HL-60/S4 treated with phorbol 12-myristate 13-acetate at 8.2 ng/mL for 4 days and 3 days (cell line): Measurements from ENCODE around the gene ATP2C1.
"Not testable (repeated sequence)": the region's sequence is repeated elsewhere in the genome, so short reads cannot be mapped to it uniquely, and the experiment has no call there.

Experiments
- in situ Hi-C: fragments of 300-500 bp; cut with MboI; formaldehyde crosslinking; loops from 2 replicates; pipeline ENCODE4 v1.15.0; 2022; ENCODE audit warnings: low sequenced_read_pairs

The ATP2C1 gene

DNA sequence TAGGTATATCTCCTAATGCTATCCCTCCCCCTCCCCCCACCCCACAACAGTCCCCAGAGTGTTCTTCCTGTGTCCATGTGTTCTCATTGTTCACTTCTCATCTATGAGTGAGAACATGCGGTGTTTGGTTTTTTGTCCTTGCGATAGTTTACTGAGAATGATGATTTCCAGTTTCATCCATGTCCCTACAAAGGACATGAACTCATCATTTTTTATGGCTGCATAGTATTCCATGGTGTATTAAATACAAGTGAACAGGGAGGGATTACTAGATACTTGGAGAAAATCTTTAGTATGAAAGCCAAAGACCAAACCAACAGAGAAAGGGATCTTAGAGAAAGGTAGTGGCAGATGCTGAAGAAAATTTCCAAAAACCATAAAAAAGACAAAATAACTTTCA, 78.7 kb downstream of the ATP2C1 start:
- in situ Hi-C loops: not testable (repeated sequence)

GRCh38 chr3:130973406-130973805, 79.5 kb downstream of the ATP2C1 start:
- in situ Hi-C loops: no loop called here

- in situ Hi-C loops: no loop called here
Measured at GRCh38 chr3:130974201-130974600, 80.3 kb downstream of the ATP2C1 start.

DNA sequence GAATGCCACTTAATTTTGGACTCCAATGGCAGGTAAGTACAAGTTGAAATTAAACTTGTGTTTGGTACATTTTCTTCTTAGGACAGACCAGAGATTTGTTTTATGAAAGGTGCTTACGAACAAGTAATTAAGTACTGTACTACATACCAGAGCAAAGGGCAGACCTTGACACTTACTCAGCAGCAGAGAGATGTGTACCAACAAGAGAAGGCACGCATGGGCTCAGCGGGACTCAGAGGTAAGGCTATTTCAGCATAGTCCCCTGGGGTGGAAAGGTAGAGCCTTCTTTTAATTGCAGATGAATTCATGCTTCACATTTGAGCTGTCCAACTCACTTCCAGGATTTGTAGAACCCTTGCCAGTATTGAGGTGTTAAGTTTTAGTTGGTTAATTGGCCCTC, 81.4 kb downstream of the ATP2C1 start:
- in situ Hi-C loops: no loop called here

DNA sequence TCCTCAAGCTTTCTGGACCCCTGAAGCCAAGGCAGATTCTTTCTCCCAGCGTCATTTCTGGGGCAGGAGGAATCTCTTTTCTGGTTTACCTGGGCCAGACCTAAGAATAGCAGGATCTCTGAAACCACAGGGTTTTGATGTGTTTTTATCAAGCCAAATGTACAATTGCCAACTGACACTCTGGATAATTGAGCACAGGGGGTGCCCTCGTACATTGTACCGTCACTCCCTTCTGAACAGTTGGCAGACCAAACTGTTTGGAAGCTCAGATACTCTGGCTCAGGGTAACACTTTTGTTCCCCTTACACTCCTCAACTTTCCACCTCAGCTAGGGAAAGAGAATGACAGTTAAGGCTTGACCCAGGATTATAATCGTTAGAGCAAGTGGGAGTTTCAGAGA, 82.8 kb downstream of the ATP2C1 start:
- in situ Hi-C loops: no loop called here

- in situ Hi-C loops: no loop called here
Measured at GRCh38 chr3:130979117-130979516, 85.2 kb downstream of the ATP2C1 start.

GRCh38 chr3:130981469-130981868, 87.6 kb downstream of the ATP2C1 start:
- in situ Hi-C loops: no loop called here

GRCh38 chr3:130990282-130990681, 96.4 kb downstream of the ATP2C1 start:
- in situ Hi-C loops: no loop called here

GRCh38 chr3:130991126-130991525, 97.2 kb downstream of the ATP2C1 start:
- in situ Hi-C loops: no loop called here

- in situ Hi-C loops: no loop called here
Measured at GRCh38 chr3:130992344-130992743, 98.5 kb downstream of the ATP2C1 start.

DNA sequence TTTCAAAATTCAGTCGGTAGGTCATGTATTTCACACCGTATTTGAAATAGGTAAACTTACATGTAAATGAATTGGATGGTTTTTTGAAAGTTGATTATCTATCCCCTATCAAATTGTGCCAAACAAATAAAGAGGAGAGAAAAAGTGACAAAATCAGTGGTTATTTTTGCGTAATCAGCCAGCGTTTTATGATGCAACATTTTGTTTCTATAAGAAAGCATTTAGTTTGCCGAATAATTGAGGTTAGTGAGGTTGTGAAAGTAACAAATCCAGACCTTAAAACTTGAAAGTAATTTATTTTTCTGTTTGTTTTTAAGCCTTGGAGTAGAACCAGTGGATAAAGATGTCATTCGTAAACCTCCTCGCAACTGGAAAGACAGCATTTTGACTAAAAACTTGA, 103.4 kb downstream of the ATP2C1 start:
- in situ Hi-C loops: no loop called here

DNA sequence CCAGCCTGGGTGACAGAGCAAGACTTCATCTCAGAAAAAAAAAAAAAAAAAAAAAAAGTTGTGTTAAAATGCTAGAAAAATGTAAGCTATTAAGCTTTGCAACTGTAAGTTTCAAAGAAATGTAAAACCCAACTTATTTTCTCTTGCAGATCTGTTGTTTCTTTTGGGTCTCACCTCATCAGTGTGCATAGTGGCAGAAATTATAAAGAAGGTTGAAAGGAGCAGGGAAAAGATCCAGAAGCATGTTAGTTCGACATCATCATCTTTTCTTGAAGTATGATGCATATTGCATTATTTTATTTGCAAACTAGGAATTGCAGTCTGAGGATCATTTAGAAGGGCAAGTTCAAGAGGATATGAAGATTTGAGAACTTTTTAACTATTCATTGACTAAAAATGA, 107.2 kb downstream of the ATP2C1 start:
- in situ Hi-C loops: no loop called here

DNA sequence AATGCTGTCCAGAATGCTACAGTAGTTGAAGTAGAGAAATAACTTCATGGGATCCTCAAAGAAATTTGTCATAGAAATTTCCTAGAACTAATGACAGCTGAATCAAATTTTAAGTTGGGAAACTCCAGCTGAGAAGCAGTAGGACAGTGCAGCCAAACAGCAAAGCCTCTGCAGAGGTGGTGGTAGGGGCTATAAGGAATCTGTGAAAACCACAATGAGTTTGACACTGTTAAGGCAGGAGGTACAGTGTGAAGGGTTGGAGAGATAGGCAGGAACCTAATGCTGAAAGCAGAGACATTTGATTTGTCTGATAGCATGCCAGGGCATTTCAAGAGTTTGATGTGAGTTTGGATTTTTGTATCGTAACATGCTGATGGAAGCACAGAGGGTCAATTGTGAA, 110.7 kb downstream of the ATP2C1 start:
- in situ Hi-C loops: no loop called here

GRCh38 chr3:131007256-131007655, 113.4 kb downstream of the ATP2C1 start:
- in situ Hi-C loops: no loop called here

DNA sequence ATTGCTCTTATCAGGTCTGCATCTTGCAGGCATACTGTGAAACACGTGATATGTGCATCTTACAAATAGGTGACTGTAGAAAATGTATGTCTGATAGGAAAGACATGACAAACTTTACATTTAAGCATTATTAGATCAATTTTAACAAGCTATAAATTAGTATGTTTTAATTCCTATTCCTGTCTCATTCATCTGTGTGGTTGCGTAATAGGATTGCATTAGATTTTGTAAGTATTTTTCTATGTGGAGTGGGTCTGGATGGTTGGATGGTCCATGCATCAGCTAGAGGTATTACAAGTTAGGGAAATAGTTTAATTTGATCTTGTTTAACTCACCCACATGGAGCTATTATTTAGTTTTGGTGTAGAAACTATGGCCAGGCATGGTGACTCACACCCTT, 113.9 kb downstream of the ATP2C1 start:
- in situ Hi-C loops: no loop called here

- in situ Hi-C loops: no loop called here
Measured at GRCh38 chr3:131008326-131008725, 114.4 kb downstream of the ATP2C1 start.

DNA sequence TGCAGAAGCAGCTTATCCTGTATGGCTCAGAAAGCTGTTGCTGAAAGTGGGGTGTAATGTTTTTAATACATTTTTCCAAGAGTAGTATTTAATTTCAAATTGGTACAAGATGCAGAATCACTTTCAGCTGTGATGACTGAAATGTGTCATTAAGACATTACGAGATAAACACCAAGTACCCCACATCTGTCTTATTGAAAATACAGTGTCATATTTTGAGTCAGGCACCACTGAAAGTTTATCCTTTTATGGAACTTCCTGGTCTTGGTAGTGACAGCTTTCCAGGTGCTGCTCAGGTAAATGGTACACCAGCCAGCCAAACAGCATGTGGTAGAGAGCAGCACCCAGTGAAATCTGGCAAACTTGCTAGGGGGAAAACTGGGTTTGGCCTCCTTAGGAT, 115.8 kb downstream of the ATP2C1 start:
- in situ Hi-C loops: no loop called here

DNA sequence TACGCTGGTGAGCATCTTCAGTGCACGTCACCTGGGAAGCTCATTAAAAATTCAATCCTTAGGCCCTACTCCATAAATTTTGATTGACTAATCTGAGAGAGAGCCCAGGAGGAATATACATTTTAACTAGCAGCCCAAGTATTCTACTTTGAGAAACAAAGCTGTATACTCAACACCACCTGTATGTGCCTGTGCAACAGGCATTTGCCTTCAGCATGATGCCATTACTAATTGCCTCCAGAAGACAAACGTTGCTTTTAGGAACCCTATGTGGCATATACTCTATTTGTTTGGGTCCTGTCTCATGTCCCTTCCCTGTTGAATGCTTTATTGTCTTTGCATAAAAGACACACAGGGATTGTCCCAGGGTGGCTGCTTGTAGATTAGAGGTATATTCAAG, 125.1 kb downstream of the ATP2C1 start:
- in situ Hi-C loops: no loop called here

- in situ Hi-C loops: no loop called here
Measured at GRCh38 chr3:131020122-131020693, 126.3 kb downstream of the ATP2C1 start.

DNA sequence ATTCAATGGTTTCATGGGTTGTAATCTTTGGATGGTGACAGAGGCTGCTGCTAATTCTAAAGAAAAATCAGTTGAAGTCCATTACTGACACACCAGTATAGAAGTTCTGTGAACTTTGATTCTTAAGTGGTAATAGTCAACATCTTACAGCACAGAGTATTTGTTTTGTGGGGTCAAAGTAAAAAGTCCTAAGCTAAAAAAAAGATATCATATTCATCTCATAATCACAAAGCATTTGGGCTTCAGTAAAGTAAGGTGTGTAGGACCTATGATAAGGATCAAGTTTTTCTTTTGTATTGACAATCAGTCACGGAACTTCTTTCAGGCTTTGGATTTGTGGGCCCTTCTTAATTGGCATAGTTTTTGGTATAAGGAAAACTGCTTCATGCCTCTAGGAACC, 131.7 kb downstream of the ATP2C1 start:
- in situ Hi-C loops: loop anchor here (25.0 kb wide), 1 partner anchor 1012 kb away; the partner anchor contains the start of gene CPNE4

- in situ Hi-C loops: loop anchor here (25.0 kb wide), 1 partner anchor 1011 kb away; the partner anchor contains the start of gene CPNE4
Measured at GRCh38 chr3:131026321-131027151, 132.7 kb downstream of the ATP2C1 start, which contains the start of the genes ASTE1 and NEK11. TSS of gene ASTE1 (minus strand) at chr3:131026825. CDS start at chr3:131025306, 1,519 bp downstream. TSS of gene NEK11 (plus strand) at chr3:131026877. CDS start at chr3:131029709, 2,832 bp downstream.

GRCh38 chr3:131028844-131029243, 135.0 kb downstream of the ATP2C1 start:
- in situ Hi-C loops: loop anchor here (25.0 kb wide), 1 partner anchor 1008 kb away; the partner anchor contains the start of gene CPNE4
